Mesendoderm (in vitro differentiated cells): Measurements from ENCODE around the gene NHEJ1.
A peak's percentile ranks its signal among the peaks of the same experiment; 100 is the strongest.
"Not testable (repeated sequence)": the region's sequence is repeated elsewhere in the genome, so short reads cannot be mapped to it uniquely, and the experiment has no call there.

Source experiments
- DNase-seq: peaks from one replicate; pipeline ENCODE4 v3.0.0; 2013
- H2AK5ac ChIP-seq: 2 replicates; pipeline ENCODE4 v1.6.1; 2013; ENCODE audit warnings: low read length, inconsistent platforms
- H2BK120ac ChIP-seq: 2 replicates; pipeline ENCODE4 v1.6.1; 2013; ENCODE audit warnings: low read depth, mild to moderate bottlenecking, low read length, moderate library complexity, mixed read lengths
- H2BK15ac ChIP-seq: replicated peaks from 2 replicates; pipeline ENCODE4 v1.6.1; 2013; ENCODE audit warnings: low read depth, mild to moderate bottlenecking, moderate library complexity
- H2BK5ac ChIP-seq: 2 replicates; pipeline ENCODE4 v1.6.1; 2013; ENCODE audit warnings: low read length, inconsistent platforms
- H3K18ac ChIP-seq: 2 replicates; pipeline ENCODE4 v1.6.1; 2013; ENCODE audit warnings: mild to moderate bottlenecking, low read length, mixed read lengths
- H3K23ac ChIP-seq: one replicate; pipeline ENCODE4 v1.6.1; 2013; ENCODE audit warnings: low read length
- H3K27ac ChIP-seq: 2 replicates; pipeline ENCODE4 v1.5.1; 2013; ENCODE audit warnings: low read depth, mild to moderate bottlenecking, inconsistent platforms, low read length, moderate library complexity
- H3K27me3 ChIP-seq: 2 replicates; pipeline ENCODE4 v1.6.1; 2013; ENCODE audit warnings: low read length, control low read depth, mild to moderate bottlenecking, inconsistent platforms; ENCODE audit not compliant: insufficient read depth, poor library complexity
- H3K36me3 ChIP-seq: 2 replicates; pipeline ENCODE4 v1.6.1; 2013; ENCODE audit warnings: low read length, inconsistent platforms; ENCODE audit not compliant: control insufficient read depth, insufficient read depth
- H3K4ac ChIP-seq: one replicate; pipeline ENCODE4 v1.6.1; 2013; ENCODE audit warnings: low read depth, mild to moderate bottlenecking, low read length, moderate library complexity
- H3K4me1 ChIP-seq: 2 replicates; pipeline ENCODE4 v1.6.1; 2013; ENCODE audit warnings: low read depth, low read length, inconsistent platforms; ENCODE audit not compliant: control insufficient read depth
- H3K4me2 ChIP-seq: 2 replicates; pipeline ENCODE4 v1.6.1; 2013; ENCODE audit warnings: low read length
- H3K4me3 ChIP-seq: 2 replicates; pipeline ENCODE4 v1.5.1; 2013; ENCODE audit warnings: mild to moderate bottlenecking, low read length
- H3K56ac ChIP-seq: one replicate; pipeline ENCODE4 v1.6.1; 2013; ENCODE audit warnings: low read length
- H3K79me1 ChIP-seq: 2 replicates; pipeline ENCODE4 v1.6.1; 2013; ENCODE audit warnings: low read length, inconsistent platforms
- H3K79me2 ChIP-seq: 2 replicates; pipeline ENCODE4 v1.6.1; 2013; ENCODE audit warnings: mild to moderate bottlenecking, low read length; ENCODE audit not compliant: control insufficient read depth, insufficient read depth
- H3K9ac ChIP-seq: 2 replicates; pipeline ENCODE4 v1.6.1; 2013; ENCODE audit warnings: low read length, inconsistent platforms
- H4K5ac ChIP-seq: one replicate; pipeline ENCODE4 v1.6.1; 2013; ENCODE audit warnings: low read length
- H4K8ac ChIP-seq: one replicate; pipeline ENCODE4 v1.6.1; 2013; ENCODE audit warnings: low read depth, mild to moderate bottlenecking, control low read depth, low read length, moderate library complexity
- WGBS: extraction: QIAGEN DNeasy Blood & Tissue Kit; methylation state at CpG from one replicate; pipeline ENCODE4 v1.1.7; 2013; ENCODE audit warnings: low lambda C conversion rate, missing lambda C conversion rate; ENCODE audit not compliant: insufficient coverage; ENCODE audit errors: extremely low coverage; 5-methylcytosine and 5-hydroxymethylcytosine counted together

The NHEJ1 gene

DNA sequence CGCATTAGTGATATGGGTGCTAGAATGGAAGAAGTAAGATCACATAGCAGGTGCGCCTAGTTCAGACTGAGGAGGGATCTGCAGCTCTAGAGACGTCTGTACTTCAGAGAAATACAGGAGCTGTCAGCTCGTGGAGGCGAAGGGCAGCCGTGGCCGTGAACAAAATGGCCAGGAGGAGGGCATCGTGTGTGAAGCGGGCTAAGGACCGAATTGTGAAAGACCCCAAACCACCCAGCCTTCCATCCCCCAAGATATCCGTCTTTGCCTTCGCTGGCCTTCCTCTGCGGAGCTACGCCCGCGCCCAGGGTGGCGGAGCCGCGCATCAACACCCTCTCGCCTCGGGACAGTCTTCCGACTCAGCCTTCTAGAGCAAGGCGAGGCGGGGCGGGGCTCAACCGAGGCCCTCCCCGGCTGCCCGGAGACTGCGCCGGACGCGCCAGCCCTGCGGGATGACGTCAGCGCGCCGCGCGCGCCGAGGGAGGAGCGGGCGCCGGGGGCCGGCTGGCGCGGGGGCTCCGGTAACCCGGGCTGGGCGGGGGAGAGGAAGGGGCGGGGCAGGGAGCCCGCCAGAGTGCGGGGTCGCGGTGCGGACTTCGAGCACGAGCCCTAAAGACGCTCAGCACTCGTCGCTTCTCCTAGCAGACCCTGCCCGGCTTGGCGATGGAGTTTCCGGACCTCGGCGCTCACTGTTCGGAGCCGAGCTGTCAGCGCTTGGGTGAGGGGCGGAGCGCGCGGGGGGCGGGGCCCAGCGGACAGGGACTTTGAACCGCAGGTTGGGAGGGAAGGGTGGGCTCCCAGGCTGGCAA is 45.9 kb upstream of the NHEJ1 start, which contains the start of gene ZFAND2B:
Gene ZFAND2B (plus strand): TSS at position 455 of the 806 bp plus-strand sequence. CDS start 206 bp downstream, at position 661.
- WGBS = no CpG with 5 or more reads among the region's 76 CpGs
- Histone ChIP-seq H3K4me1 (peaks cover 4% of the 10 kb centered on the region), H3K4me2 (peak within 1 kb of the TSS; percentile 91), H3K27me3 (no peaks in the 10 kb centered on the region), H3K79me1 (no peaks in the 10 kb centered on the region), H3K23ac (no peak within 1 kb of the TSS), H3K4me3 (peak within 1 kb of the TSS; percentile 68), H4K5ac (no peak within 1 kb of the TSS), H2BK15ac (no peak within 1 kb of the TSS), H3K4ac (no peak within 1 kb of the TSS), H3K36me3 (no peaks in the 10 kb centered on the region), H2AK5ac (no peak within 1 kb of the TSS), H3K56ac (peak within 1 kb of the TSS; percentile 96), H3K79me2 (no peaks in the 10 kb centered on the region), H2BK120ac (no peak within 1 kb of the TSS), H3K18ac (peak within 1 kb of the TSS; percentile 68), H2BK5ac (no peak within 1 kb of the TSS), H4K8ac (no peak within 1 kb of the TSS), H3K27ac (peak within 1 kb of the TSS; percentile 79), H3K9ac (peak within 1 kb of the TSS; percentile 79)
- DNase-seq = peak; percentile 96

DNA sequence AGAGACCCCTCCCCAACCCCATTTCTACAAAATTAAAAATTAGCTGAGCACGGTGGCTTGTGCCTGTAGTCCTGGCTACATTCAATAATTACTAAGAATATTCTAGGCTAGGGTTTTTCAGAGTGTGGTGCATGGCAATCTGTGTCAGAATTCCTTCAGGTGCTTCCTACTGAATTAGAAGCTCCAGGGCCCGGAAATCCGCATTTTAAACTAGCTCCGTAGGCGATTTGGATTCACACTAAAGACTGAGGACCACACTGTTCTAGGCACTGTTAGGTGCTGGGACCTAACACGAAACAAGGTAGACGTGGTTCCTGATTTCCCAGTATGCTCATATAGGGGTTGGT is 45.3 kb upstream of the NHEJ1 start:
- Histone ChIP-seq H4K8ac (no peak overlapping the region), H3K4me1 (peaks cover 4% of the 10 kb centered on the region), H3K18ac (no peak overlapping the region), H2AK5ac (no peak overlapping the region), H3K9ac (peak overlapping the region; percentile 55), H3K56ac (peak overlapping the region; percentile 75), H3K36me3 (no peaks in the 10 kb centered on the region), H3K4ac (no peak overlapping the region), H3K27ac (no peak overlapping the region), H3K79me2 (no peaks in the 10 kb centered on the region), H2BK5ac (no peak overlapping the region), H3K23ac (no peak overlapping the region), H4K5ac (no peak overlapping the region), H3K79me1 (no peaks in the 10 kb centered on the region), H3K4me2 (peak overlapping the region; percentile 47), H2BK15ac (no peak overlapping the region), H3K27me3 (no peaks in the 10 kb centered on the region), H3K4me3 (peak overlapping the region; percentile 0), H2BK120ac (no peak overlapping the region)
- WGBS = no CpG with 5 or more reads among the region's 7 CpGs
- DNase-seq = no peak

DNA sequence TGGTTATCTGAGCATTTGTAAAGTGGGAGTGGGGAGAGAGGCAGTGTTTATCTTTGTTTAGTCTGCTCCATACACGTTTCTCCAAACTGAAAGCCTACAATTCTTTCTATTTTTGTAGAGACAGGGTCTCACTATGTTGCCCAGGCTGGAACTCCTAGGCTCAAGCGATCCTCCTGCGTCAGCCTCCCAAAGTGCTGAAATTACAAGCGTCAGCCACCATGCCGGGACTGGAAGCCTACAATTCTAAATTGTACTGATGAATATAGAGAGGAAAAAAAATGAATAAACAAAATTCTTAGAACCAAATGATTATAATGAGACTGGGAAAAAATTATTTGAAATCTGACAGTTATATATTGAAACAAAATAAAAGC is 44.5 kb upstream of the NHEJ1 start:
- no CpG with 5 or more reads among the region's 5 CpGs for WGBS
- Histone ChIP-seq H3K4ac (no peak overlapping the region), H3K23ac (no peak overlapping the region), H3K27me3 (no peaks in the 10 kb centered on the region), H3K27ac (no peak overlapping the region), H2BK120ac (no peak overlapping the region), H4K8ac (no peak overlapping the region), H3K4me2 (no peak overlapping the region), H3K79me2 (no peaks in the 10 kb centered on the region), H3K56ac (no peak overlapping the region), H2AK5ac (no peak overlapping the region), H3K79me1 (no peaks in the 10 kb centered on the region), H2BK15ac (no peak overlapping the region), H3K9ac (no peak overlapping the region), H4K5ac (no peak overlapping the region), H3K36me3 (no peaks in the 10 kb centered on the region), H2BK5ac (no peak overlapping the region), H3K18ac (no peak overlapping the region), H3K4me1 (peaks cover 4% of the 10 kb centered on the region), H3K4me3 (no peak overlapping the region)
- no peak for DNase-seq

DNA sequence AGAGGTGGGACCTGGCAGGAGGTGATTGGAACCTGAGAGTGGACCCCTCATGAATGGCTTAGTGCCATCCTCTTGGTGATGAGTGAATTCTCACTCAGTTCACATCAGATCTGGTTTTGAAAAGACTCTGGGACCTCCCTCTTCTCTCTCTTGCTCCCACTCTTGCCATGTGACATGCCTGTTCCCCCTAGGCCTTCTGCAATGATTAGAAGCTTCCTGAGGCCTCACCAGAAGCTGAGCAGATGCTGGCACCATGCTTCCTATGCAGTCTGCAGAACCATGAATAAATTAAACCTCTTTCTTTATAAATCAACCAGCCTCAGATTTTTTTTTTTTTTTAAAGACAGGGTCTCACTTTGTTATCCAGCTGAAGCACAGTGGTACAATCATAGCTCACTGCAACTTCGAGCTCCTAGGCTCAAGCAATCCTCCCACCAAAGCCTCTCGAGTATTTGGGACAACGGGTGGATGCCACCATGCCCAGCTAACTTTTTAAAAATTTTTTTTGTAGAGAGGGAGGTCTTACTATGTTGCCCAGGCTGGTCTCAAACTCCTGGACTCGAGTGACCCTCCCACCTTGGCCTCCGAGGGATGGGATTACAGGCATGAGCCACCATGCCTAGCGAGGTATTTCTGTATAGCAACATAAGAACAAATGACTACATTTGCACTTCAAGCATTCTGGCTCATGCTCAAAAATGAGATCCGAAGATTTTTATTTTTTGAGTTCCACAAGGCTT is 44.0 kb upstream of the NHEJ1 start:
- Histone ChIP-seq H3K56ac (no peak overlapping the region), H3K18ac (no peak overlapping the region), H4K5ac (no peak overlapping the region), H3K79me2 (no peaks in the 10 kb centered on the region), H3K23ac (no peak overlapping the region), H4K8ac (no peak overlapping the region), H3K4me3 (no peak overlapping the region), H2AK5ac (no peak overlapping the region), H3K4me2 (no peak overlapping the region), H3K4ac (no peak overlapping the region), H3K27me3 (no peaks in the 10 kb centered on the region), H3K27ac (no peak overlapping the region), H2BK5ac (no peak overlapping the region), H2BK120ac (no peak overlapping the region), H2BK15ac (no peak overlapping the region), H3K4me1 (peaks cover 4% of the 10 kb centered on the region), H3K36me3 (no peaks in the 10 kb centered on the region), H3K9ac (no peak overlapping the region), H3K79me1 (no peaks in the 10 kb centered on the region)
- no CpG with 5 or more reads among the region's 7 CpGs for WGBS
- DNase-seq = no peak

DNA sequence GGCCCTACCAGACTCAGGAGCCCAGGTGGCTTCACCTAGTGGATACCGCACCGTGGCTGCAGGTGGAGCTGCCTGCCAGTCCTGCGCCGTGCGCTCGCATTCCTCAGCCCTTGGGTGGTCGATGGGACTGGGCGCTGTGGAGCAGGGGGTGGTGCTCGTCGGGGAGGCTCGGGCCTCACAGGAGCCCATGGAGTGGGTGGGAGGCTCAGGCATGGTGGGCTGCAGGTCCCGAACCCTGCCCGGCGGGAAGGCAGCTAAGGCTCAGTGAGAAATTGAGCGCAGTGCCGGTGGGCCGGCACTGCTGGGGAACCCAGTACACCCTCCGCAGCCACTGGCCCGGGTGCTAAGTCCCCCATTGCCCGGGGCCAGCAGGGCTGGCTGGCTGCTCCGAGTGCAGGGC is 40.7 kb upstream of the NHEJ1 start:
- WGBS = no CpG with 5 or more reads among the region's 21 CpGs
- DNase-seq = not testable (repeated sequence)

More for the DNA sequence above, 40.7 kb upstream of the NHEJ1 start:
- not testable (repeated sequence) for H2BK120ac ChIP-seq, H2BK5ac ChIP-seq, H4K8ac ChIP-seq, H4K5ac ChIP-seq, H3K9ac ChIP-seq, H3K36me3 ChIP-seq, H3K23ac ChIP-seq, H3K4me1 ChIP-seq, H3K79me1 ChIP-seq, H3K27me3 ChIP-seq, H3K18ac ChIP-seq, H3K4me2 ChIP-seq, H3K4me3 ChIP-seq, H2BK15ac ChIP-seq, H3K56ac ChIP-seq, H2AK5ac ChIP-seq, H3K79me2 ChIP-seq, H3K4ac ChIP-seq, H3K27ac ChIP-seq
